Putamen (tissue), 1 donor: Measurements from ENCODE around the gene FBXO41.

Source experiments
- DNase-seq: peaks from one replicate; pipeline ENCODE4 v3.0.0-alpha.2; 2016; ENCODE audit warnings: low spot score

The FBXO41 gene

DNA sequence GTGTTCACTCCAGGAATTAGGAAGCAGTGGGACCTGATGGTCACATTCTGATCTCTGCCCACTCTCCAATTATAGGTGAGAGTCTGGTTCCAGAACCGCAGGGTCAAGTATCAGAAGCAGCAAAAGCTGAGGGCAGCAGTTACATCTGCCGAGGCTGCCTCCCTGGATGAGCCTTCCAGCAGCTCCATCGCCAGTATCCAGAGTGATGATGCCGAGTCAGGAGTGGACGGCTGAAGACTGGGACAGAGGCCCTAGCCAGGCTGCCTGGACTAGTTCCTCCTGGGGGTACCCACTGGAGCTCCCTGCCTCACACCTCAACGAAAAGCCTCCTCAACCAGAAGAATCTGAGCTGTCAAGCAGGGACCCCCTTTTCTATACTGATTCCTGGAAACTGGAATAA lies 73.6 kb downstream of the FBXO41 start:
- DNase-seq: no peak

DNA sequence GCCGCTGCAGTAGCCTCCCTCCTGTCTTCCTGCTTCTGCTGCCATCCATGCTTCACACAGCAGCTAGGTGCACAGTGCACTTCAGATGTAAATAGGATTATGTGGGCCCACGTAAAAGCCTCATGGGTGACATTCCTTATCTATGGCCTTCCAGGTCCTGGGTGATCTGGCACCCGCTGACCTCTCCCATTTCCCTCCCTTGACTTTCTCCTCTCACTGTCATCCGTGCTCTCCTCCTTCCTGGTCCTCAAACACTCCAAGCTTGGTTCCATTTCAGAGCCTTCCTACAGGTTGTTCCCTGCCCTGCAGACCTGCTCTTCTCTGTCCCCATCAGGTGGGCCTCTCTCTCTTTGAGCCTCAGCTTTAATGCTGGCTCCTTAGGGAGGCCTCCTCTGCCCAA lies 74.3 kb downstream of the FBXO41 start:
- no peak for DNase-seq

DNA sequence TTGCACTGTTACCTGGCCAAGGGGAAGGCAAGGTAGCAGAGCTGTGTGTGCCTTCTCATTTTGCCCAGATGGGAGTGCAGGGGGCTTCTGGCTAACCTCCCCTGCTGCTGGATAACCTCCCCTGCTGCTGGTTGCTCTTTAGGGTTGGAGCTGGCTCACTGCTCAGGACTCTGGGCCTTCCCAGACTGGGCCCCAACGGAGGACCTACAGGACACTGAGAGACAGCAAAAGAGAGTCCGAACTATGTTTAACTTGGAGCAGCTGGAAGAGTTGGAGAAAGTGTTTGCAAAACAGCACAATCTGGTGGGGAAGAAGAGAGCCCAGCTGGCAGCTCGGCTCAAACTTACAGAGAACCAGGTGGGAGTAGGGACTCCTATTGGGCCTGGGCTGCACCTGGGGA lies 76.0 kb downstream of the FBXO41 start:
- no peak for DNase-seq

DNA sequence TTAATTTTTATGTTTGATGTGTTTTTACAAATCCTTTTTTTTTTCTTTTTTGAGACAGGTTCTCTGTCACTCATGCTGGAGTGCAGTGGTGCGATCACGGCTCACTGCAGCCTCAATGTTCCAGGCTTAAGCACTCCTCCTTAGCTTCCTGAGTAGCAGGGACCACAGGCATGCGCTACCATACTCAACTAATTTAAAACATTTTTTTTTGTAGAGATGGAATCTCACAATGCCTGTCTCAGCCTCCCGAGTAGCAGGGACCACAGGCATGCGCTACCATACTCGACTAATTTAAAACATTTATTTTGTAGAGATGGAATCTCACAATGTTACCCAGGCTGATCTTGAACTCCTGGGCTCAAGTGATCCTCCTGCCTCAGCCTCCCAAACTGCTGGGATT lies 78.7 kb downstream of the FBXO41 start:
- DNase-seq: no peak
